Lower leg skin (tissue), 3 donors: ENCODE results near the gene SNTG2.

Experiments
- CTCF ChIP-seq, 3 donors: fragments of 450-650 bp; IDR thresholded peaks; one replicate each; pipeline ENCODE4 v1.5.1; 2016; ENCODE audit warnings: antibody characterized with exemption in 3 of 3, mild to moderate bottlenecking in 3 of 3, moderate library complexity in 2 of 3
- POLR2A ChIP-seq, 2 donors: fragments of 450-650 bp; IDR thresholded peaks; one replicate each; pipeline ENCODE4 v1.6.1; 2016 to 2017; ENCODE audit warnings: antibody characterized with exemption in 2 of 2, mild to moderate bottlenecking in 1 of 2, moderate library complexity in 1 of 2

- TF ChIP-seq CTCF (IDR thresholded peaks at IDR 0.05): no peak
- TF ChIP-seq POLR2A (IDR thresholded peaks at IDR 0.05): no peak
Measured at GRCh38 chr2:1032030-1032429, 81.4 kb downstream of the SNTG2 start.
